MCF 10A (cell line): ENCODE data around the gene POU2F3. TPM values are rescaled to one million over a fixed set of nuclear protein-coding genes. Genes with fewer than 3 reads are reported as not detected.
A peak's percentile ranks its signal among the peaks of the same experiment; 100 is the strongest.

ENCODE experiments used
- BruUV-seq: library from RNA; stranded (reverse); fragments of 400-500 nt; replicated peaks from 2 replicates; lab custom pipeline; 2021; lab: Mats Ljungman, UMichigan
- CTCF ChIA-PET: fragments of 300-600 bp; sonication (Branson Sonifier 250); formaldehyde crosslinking; extraction: SDS; loops from one replicate; lab custom pipeline; 2021; ENCODE audit warnings: antibody characterized with exemption, inconsistent platforms; lab: Yijun Ruan, JAX
- POLR2A ChIA-PET: fragments of 300-600, 350-650 bp; sonication (Branson Sonifier 250); formaldehyde crosslinking; extraction: SDS; loops from one replicate; lab custom pipeline; 2020; ENCODE audit warnings: antibody characterized with exemption, inconsistent platforms; lab: Yijun Ruan, JAX
- DNase-seq: peaks from one replicate; pipeline ENCODE4 v3.0.0-alpha.2; 2018; ENCODE audit not compliant: unreplicated experiment
- H3K27ac Mint-ChIP-seq: one replicate; pipeline ENCODE4 v1.8.0; 2022; ENCODE audit warnings: mild to moderate bottlenecking, low read depth, mixed read lengths; ENCODE audit not compliant: unreplicated experiment
- H3K27me3 Mint-ChIP-seq: one replicate; pipeline ENCODE4 v1.8.0; 2022; ENCODE audit warnings: mixed read lengths; ENCODE audit not compliant: insufficient read depth, unreplicated experiment
- H3K36me3 Mint-ChIP-seq: one replicate; pipeline ENCODE4 v1.8.0; 2022; ENCODE audit warnings: mild to moderate bottlenecking, moderate library complexity, mixed read lengths; ENCODE audit not compliant: insufficient read depth, unreplicated experiment
- H3K4me1 Mint-ChIP-seq: one replicate; pipeline ENCODE4 v1.8.0; 2022; ENCODE audit warnings: mixed read lengths; ENCODE audit not compliant: insufficient read depth, unreplicated experiment
- H3K4me3 Mint-ChIP-seq: one replicate; pipeline ENCODE4 v1.8.0; 2022; ENCODE audit warnings: mild to moderate bottlenecking, moderate library complexity, mixed read lengths; ENCODE audit not compliant: unreplicated experiment
- H3K9me3 Mint-ChIP-seq: one replicate; pipeline ENCODE4 v1.8.0; 2022; ENCODE audit warnings: mixed read lengths; ENCODE audit not compliant: unreplicated experiment
- intact Hi-C: fragments of 100-400 bp; cut with micrococcal nuclease; formaldehyde crosslinking; loops from 2 replicates; pipeline ENCODE4 v1.14.1; 2022
- total RNA-seq: library from RNA; stranded (reverse); gene quantifications from 2 replicates; pipeline ENCODE4 v1.2.3, GENCODE V29; 2022
- TF ChIP-seq, protein P1 (sequence below): fragments of 200-600 bp; IDR thresholded peaks from one replicate; pipeline ENCODE4 v1.8.0; 2022; ENCODE audit warnings: antibody characterized with exemption, mild to moderate bottlenecking; ENCODE audit not compliant: unreplicated experiment

The POU2F3 gene
- total RNA-seq, 1 experiment from 2014 or later: not detected

DNA sequence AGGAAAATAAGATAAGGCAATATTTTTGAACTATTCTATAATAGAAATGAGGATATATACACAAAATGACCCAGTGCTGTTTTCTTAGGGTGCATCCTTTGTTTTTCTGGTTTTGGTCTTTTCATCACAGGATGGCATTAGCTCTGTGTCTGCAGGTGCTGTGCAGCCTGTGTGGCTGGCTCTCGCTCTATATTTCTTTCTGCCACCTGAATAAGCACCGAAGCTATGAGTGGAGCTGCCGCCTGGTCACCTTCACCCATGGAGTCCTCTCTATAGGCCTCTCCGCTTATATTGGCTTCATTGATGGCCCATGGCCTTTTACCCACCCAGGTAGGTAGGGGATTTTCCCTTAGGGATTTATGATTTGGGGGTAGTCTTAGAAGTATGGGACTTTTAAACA, 87.4 kb downstream of the POU2F3 start:
- H3K36me3 Mint-ChIP-seq: peaks cover 9% of the 10 kb centered on the region
- intact Hi-C loops: no loop called here
- no peaks in the 10 kb centered on the region for H3K27me3 Mint-ChIP-seq
- H3K4me1 Mint-ChIP-seq: peaks cover 31% of the 10 kb centered on the region
- no TSS peak for BruUV-seq
- TF ChIP-seq, protein P1, sequence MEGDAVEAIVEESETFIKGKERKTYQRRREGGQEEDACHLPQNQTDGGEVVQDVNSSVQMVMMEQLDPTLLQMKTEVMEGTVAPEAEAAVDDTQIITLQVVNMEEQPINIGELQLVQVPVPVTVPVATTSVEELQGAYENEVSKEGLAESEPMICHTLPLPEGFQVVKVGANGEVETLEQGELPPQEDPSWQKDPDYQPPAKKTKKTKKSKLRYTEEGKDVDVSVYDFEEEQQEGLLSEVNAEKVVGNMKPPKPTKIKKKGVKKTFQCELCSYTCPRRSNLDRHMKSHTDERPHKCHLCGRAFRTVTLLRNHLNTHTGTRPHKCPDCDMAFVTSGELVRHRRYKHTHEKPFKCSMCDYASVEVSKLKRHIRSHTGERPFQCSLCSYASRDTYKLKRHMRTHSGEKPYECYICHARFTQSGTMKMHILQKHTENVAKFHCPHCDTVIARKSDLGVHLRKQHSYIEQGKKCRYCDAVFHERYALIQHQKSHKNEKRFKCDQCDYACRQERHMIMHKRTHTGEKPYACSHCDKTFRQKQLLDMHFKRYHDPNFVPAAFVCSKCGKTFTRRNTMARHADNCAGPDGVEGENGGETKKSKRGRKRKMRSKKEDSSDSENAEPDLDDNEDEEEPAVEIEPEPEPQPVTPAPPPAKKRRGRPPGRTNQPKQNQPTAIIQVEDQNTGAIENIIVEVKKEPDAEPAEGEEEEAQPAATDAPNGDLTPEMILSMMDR: no peak
- ChIA-PET POLR2A (interaction anchor here (1.3 to 2.9 kb wide), 4 partner anchors 8 to 104 kb away, joined by 3 to 14 read pairs (median 10); partner anchors contain the start of gene ARHGEF12), CTCF (interaction anchor here (1.1 to 1.2 kb wide), 2 partner anchors 25 to 90 kb away, joined by 3 to 4 read pairs; no protein-coding TSS in a partner anchor)
- no peak for DNase-seq
- H3K9me3 Mint-ChIP-seq: no peaks in the 10 kb centered on the region
- no peak overlapping the region for H3K27ac Mint-ChIP-seq
- H3K4me3 Mint-ChIP-seq: no peak overlapping the region

DNA sequence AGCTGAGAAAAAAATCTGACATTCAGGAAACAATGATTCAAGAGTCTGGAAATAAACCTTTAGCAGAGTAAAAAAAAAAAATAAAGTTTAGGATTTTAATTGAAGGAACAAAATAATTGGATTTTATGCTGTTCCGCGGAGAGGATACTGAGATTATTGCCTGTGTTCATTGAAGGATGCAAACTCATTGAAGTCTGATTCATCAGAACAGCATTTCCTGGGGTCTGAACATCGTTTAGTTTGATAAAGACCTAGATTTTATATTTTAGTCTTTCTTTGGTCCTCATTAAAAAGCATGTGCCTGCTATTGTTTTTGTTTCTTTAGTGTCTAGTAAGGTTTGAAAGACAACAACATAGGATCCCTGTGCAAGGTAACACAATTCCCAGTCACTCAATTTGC, 89.6 kb downstream of the POU2F3 start:
- CTCF ChIA-PET: interaction anchor here (0.6 kb wide), 1 partner anchor 624 kb away, joined by 4 read pairs; no protein-coding TSS in a partner anchor
- DNase-seq: no peak
- BruUV-seq: no TSS peak
- no peaks in the 10 kb centered on the region for H3K9me3 Mint-ChIP-seq
- TF ChIP-seq, protein P1: no peak
- H3K27ac Mint-ChIP-seq: no peak overlapping the region
- H3K36me3 Mint-ChIP-seq: peaks cover 9% of the 10 kb centered on the region
- no peak overlapping the region for H3K4me3 Mint-ChIP-seq
- H3K4me1 Mint-ChIP-seq: peaks cover 39% of the 10 kb centered on the region
- H3K27me3 Mint-ChIP-seq: no peaks in the 10 kb centered on the region
- POLR2A ChIA-PET: no interaction called here
- intact Hi-C loops: no loop called here

DNA sequence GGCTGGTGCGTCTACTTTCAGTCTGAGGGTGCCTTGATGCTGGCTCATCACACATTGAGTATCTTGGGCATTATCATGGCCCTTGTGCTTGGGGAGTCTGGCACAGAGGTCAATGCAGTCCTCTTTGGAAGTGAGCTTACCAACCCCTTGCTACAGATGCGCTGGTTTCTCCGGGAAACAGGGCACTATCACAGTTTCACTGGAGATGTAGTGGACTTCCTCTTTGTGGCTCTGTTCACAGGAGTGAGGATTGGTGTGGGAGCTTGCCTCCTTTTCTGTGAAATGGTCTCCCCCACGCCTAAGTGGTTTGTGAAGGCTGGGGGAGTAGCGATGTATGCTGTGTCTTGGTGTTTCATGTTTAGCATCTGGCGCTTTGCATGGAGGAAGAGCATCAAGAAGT, 90.1 kb downstream of the POU2F3 start:
- TF ChIP-seq, protein P1: no peak
- peaks cover 9% of the 10 kb centered on the region for H3K36me3 Mint-ChIP-seq
- intact Hi-C loops: no loop called here
- no peak overlapping the region for H3K27ac Mint-ChIP-seq
- BruUV-seq: no TSS peak
- peaks cover 37% of the 10 kb centered on the region for H3K4me1 Mint-ChIP-seq
- no peaks in the 10 kb centered on the region for H3K9me3 Mint-ChIP-seq
- no peaks in the 10 kb centered on the region for H3K27me3 Mint-ChIP-seq
- ChIA-PET CTCF (no interaction called here), POLR2A (no interaction called here)
- DNase-seq: no peak
- no peak overlapping the region for H3K4me3 Mint-ChIP-seq

DNA sequence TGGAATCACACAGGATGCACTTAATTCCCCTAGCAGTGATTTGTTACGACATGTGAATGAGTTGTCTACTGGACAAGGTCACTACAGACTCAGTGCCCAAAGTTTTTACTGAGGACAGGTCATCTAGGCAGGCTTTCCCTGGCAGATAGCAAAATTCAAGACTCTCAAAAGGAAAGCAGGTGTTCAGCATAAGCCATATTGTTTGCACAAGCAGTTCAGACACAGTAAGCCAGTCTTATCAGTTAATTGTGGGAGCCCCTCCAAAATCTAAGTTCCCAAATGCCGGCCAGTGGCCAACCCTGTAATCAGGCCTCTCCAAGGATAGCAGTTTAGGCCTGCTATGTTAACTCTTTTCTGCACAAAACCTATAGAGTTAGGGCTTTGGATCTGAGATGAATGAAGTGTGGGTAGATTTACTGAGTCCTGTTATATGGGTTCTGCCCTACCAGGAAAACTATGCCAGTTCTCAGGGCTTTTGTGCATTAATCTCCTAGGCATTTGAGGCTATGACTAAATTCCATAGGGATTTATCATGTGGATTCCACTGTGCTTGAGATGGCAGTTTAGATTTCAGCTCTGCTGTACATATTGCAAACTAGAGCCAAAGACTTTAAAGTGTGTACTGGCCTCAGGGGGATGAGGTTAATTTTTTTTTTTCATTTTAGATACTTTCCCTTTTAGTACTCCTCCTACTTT, 91.5 kb downstream of the POU2F3 start:
- Mint-ChIP-seq H3K36me3 (peaks cover 9% of the 10 kb centered on the region), H3K4me1 (peaks cover 40% of the 10 kb centered on the region), H3K4me3 (no peak overlapping the region), H3K27ac (peak overlapping the region; percentile 63), H3K27me3 (no peaks in the 10 kb centered on the region), H3K9me3 (no peaks in the 10 kb centered on the region)
- TF ChIP-seq, protein P1: no peak
- BruUV-seq: no TSS peak
- CTCF ChIA-PET: interaction anchor here (0.7 to 1.1 kb wide), 3 partner anchors 31 to 104 kb away, joined by 3 read pairs; no protein-coding TSS in a partner anchor
- POLR2A ChIA-PET: interaction anchor here (0.6 to 2.2 kb wide), 7 partner anchors 9 to 1133 kb away, joined by 3 to 12 read pairs (median 4); no protein-coding TSS in a partner anchor
- intact Hi-C loops: no loop called here
- peak; percentile 69 for DNase-seq
